Right forelimb (tissue), 1 donor: ENCODE data around the gene GJB1.
A peak's percentile ranks its signal among the peaks of the same experiment; 100 is the strongest.

Experiments
- DNase-seq: peaks from one replicate; pipeline ENCODE4 v3.0.0-alpha.2; 2018

GJB1 gene

DNA sequence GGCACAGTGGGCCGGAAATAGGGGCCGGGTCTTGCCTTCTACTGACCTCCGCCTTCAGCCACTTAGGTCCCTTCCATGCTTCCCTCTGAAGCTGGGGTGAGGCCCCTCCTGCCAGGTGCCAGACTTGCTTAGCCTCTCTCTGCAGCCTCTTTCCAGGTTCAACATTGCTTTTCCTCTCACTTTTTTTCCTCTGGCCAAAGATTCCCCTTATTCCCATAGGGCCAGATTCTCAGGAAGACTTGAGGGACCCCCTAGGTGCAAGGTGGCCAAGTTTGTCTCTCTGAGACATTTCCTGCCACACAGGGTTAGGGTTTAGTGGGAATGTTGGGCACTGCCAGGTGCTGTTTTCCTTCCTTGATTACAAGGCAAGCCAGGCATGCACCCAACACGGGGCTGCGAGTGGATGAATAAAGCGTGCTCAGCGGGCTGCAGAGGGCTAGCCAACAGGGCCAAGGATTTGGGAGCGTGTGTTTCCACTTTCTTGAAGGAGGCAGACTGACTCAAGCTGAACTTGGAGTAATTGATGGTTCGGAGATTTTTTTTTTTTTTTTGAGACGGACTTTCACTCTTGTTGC is 7.6 kb upstream of the GJB1 start:
- no peak for DNase-seq

- no peak for DNase-seq
These were observed 6.5 kb upstream of the GJB1 start for GRCh38 chrX:71216485-71216884.

DNA sequence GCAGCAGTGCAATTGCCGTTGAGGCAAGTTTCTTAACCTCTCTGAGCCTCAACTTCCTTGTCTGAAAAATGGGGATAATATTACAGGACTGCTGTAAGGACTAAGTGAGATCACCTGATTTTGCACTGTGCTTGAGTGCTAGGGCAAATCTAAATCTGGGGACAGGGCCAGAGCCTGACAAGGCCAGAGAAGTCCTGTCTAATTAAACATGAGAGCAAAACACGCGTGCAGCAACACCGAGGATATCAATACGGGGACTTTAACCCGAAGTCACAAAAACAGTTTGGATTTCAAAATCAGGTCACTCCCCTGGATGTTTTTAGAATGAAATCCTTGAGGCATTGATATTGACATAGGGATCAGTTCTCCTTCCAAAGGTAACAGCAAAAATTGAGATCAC is 5.7 kb upstream of the GJB1 start:
- DNase-seq: no peak

- DNase-seq: no peak
These were observed 1.9 kb upstream of the GJB1 start for GRCh38 chrX:71221145-71221544.

- DNase-seq: no peak
These were observed 1.2 kb downstream of the GJB1 start for GRCh38 chrX:71224098-71224708.

DNA sequence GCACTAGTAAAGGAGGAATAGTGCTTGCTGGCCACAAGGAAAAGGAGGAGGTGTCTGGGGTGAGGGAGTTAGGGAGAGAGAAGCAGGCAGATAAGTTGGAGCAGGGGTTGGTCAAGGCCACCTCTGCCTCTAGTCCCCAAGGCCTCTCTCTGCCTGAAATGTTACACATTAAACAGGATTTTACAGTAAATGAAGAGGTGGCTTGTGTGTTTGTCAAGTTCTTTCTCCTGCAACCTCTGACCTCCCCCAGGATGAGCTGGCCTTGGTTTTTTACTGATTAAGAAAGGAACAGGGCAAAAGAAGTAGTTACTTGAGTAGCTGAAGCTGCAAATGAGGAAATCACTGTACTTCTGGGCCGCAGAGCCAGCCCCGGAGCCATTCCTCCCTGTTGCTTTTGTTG is 2.0 kb downstream of the GJB1 start:
- DNase-seq: no peak

GRCh38 chrX:71225676-71226075 is 2.7 kb downstream of the GJB1 start:
- no peak for DNase-seq

DNA sequence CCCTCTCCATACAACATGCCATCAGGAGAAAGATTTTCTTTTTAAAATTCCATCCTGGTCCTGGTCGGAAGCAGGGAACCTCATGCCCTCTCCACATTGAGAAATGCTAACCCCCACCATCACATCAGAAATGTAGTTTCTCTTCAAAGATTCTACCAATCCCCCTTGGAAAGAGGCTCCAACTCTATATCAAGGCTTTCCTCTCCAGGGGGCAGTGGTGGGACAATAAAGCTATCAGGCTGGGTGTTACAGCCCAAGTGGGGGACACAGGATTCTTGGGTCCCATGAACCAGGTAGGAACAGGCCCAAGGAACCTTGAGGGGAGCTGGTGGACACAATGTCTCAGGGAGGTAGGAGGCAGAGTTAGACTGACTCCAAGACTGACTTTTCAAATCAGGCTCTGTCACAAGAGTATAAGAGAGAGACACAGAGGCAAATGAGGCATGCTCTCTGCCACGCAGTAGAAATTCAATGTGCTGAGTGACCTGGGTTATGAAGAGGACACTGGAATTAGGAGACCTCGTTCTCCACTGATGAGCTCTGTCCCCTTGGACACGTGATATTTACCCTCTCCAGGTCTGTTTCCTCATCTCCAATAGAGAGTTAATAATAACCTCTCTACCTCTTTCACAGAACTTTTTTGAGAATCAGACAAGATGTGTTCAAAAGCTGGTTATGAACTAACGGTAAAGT is 4.5 kb downstream of the GJB1 start:
- no peak for DNase-seq

GRCh38 chrX:71228063-71228642 is 5.1 kb downstream of the GJB1 start:
- no peak for DNase-seq

DNA sequence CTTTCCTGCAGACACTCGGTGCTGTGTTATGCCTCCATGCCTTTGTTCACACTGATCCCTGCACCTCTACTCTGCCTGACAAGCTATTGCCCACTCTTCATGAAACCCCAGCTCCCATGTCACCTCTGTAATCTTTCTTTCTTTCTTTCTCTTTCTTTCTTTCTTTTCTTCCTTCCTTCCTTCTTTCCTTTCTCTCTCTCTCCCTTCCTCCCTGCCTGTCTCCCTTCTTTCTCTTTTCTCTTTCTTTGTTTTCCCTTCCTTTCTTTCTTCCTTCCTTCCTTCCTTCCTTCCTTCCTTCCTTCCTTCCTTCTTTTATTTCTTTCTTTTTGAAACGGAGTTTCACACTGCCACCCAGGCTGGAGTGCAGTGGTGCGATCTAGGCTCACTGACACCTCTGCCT is 12.5 kb downstream of the GJB1 start:
- DNase-seq: no peak

DNA sequence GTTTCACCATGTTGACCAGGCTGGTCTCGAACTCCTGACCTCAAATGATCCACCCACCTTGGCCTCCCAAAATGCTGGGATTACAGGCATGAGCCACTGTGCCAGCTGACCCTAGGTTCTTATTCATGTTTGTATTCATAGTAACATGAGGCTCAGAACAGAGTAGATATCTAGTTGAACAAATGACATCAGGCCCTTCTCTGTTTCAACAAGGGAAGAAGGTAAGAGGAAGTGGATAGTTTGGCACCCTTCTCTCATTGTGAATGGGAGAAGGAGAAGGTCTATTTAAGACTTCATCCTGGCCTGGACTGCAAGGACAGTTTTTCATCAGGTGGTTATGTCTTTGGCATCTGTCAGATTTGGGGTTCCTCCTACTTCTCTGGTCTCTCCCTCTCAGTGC is 13.8 kb downstream of the GJB1 start:
- no peak for DNase-seq

DNA sequence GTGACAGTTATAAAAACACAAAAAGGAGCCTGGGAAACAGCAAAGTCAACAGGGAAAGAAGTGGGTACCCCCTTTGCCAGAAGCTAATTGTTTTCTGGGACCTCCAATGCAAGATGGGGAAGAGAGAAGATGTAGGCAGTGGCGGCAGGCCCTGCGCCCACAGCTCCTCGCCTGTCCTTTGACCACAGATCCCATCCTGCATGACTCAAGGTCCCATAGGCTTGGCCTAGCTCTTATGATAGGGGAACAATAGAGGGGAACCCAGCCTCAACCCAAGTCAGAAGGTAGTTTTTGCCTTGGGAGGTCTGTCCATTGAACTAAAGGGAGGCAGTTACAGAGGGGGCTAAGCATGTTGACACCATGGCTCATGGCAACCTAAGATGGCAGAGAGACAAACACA is 16.8 kb downstream of the GJB1 start:
- no peak for DNase-seq

DNA sequence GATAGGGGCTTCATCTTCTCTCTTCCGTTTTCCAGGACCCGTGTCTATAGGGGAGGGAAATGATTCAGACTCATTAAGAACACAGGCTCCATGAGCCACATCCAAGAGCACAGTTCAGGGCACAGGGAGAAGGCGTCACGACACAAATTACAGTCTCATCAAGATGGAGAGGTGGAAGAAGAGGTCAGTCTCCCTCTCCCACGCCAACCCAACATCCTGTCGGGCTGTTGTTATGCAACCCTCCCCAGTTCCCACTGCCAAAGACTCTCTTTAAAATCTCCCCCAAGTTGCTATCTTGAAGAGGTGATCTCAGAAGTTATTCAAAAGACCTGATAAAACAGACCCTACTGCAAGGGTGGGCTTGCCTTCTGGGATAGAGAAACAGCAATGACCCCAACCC is 18.3 kb downstream of the GJB1 start:
- no peak for DNase-seq

GRCh38 chrX:71244359-71245128 is 21.5 kb downstream of the GJB1 start:
- DNase-seq: no peak

GRCh38 chrX:71245159-71245558 is 22.1 kb downstream of the GJB1 start:
- DNase-seq: no peak

- no peak for DNase-seq
These were observed 27.8 kb downstream of the GJB1 start for GRCh38 chrX:71250841-71251240.

- no peak for DNase-seq
These were observed 28.5 kb downstream of the GJB1 start for GRCh38 chrX:71251466-71251973.

- DNase-seq: no peak
These were observed 29.2 kb downstream of the GJB1 start for GRCh38 chrX:71252221-71252620.

GRCh38 chrX:71253253-71254091 is 30.4 kb downstream of the GJB1 start:
- DNase-seq: peak; percentile 68

GRCh38 chrX:71254092-71254963 is 31.3 kb downstream of the GJB1 start, which contains the start of gene ZMYM3:
Gene ZMYM3 (minus strand): TSS chrX:71254140. CDS start chrX:71253255, 885 bp downstream.
- peak; percentile 88 for DNase-seq

- no peak for DNase-seq
These were observed 33.0 kb downstream of the GJB1 start for GRCh38 chrX:71256051-71256450.
